Stomach smooth muscle (tissue), 2 donors: ENCODE results near the gene SARS1.

Source experiments
- H3K27ac ChIP-seq: one replicate; pipeline ENCODE4 v1.7.0; 2013; ENCODE audit warnings: mild to moderate bottlenecking, low read length, inconsistent platforms
- H3K27me3 ChIP-seq, 2 donors: one replicate each; pipeline ENCODE4 v1.7.0; 2013; ENCODE audit warnings: low read length in 2 of 2; ENCODE audit not compliant: insufficient read depth in 2 of 2, control insufficient read depth in 1 of 2
- H3K36me3 ChIP-seq, 2 donors: one replicate each; pipeline ENCODE4 v1.7.0; 2013; ENCODE audit warnings: low read length in 2 of 2; ENCODE audit not compliant: control insufficient read depth in 2 of 2, insufficient read depth in 2 of 2
- H3K4me1 ChIP-seq: one replicate; pipeline ENCODE4 v1.7.0; 2013; ENCODE audit warnings: low read length; ENCODE audit not compliant: control insufficient read depth, insufficient read depth
- H3K4me3 ChIP-seq, 2 donors: one replicate each; pipeline ENCODE4 v1.7.0; 2013; ENCODE audit warnings: low read length in 2 of 2
- H3K9ac ChIP-seq, 2 donors: one replicate each; pipeline ENCODE4 v1.7.0; 2013; ENCODE audit warnings: low read length in 2 of 2, mild to moderate bottlenecking in 1 of 2
- H3K9me3 ChIP-seq, 2 donors: one replicate each; pipeline ENCODE4 v1.7.0; 2013; ENCODE audit warnings: low read length in 2 of 2; ENCODE audit not compliant: control insufficient read depth in 2 of 2
- donor health status: healthy.
- donor health status: Pancreatic carcinoma.

Gene SARS1

GRCh38 chr1:109193653-109194590 lies 19.8 kb upstream of the SARS1 start:
- no peaks in the 10 kb centered on the region for H3K27me3 ChIP-seq
- H3K27ac ChIP-seq, result no peak overlapping the region
- peaks cover 11% of the 10 kb centered on the region for H3K4me1 ChIP-seq

GRCh38 chr1:109197158-109198042 lies 16.3 kb upstream of the SARS1 start:
- no peak overlapping the region for H3K4me3 ChIP-seq
- no peaks in the 10 kb centered on the region for H3K27me3 ChIP-seq
- no peaks in the 10 kb centered on the region for H3K9me3 ChIP-seq
- no peak overlapping the region for H3K9ac ChIP-seq
- no peak overlapping the region for H3K27ac ChIP-seq
- no peaks in the 10 kb centered on the region for H3K36me3 ChIP-seq
- peaks cover 11% of the 10 kb centered on the region for H3K4me1 ChIP-seq

More at GRCh38 chr1:109193653-109194590, 19.8 kb upstream of the SARS1 start:
- H3K4me3 ChIP-seq, result no peak overlapping the region
- no peaks in the 10 kb centered on the region for H3K9me3 ChIP-seq
- no peaks in the 10 kb centered on the region for H3K36me3 ChIP-seq
- no peak overlapping the region for H3K9ac ChIP-seq

GRCh38 chr1:109198043-109198695 lies 15.5 kb upstream of the SARS1 start:
- Histone ChIP-seq H3K27ac (no peak overlapping the region), H3K4me1 (peaks cover 11% of the 10 kb centered on the region), H3K27me3 (no peaks in the 10 kb centered on the region), H3K9me3 (no peaks in the 10 kb centered on the region), H3K9ac (no peak overlapping the region), H3K4me3 (no peak overlapping the region), H3K36me3 (no peaks in the 10 kb centered on the region)

- Histone ChIP-seq H3K36me3 (no peaks in the 10 kb centered on the region), H3K27me3 (no peaks in the 10 kb centered on the region), H3K4me1 (peaks cover 11% of the 10 kb centered on the region), H3K9ac (no peak overlapping the region), H3K9me3 (no peaks in the 10 kb centered on the region), H3K4me3 (no peak overlapping the region), H3K27ac (no peak overlapping the region)
Measured at GRCh38 chr1:109198745-109199144, 15.0 kb upstream of the SARS1 start.

GRCh38 chr1:109199710-109200109 lies 14.0 kb upstream of the SARS1 start:
- Histone ChIP-seq H3K27me3 (no peaks in the 10 kb centered on the region), H3K9ac (no peak overlapping the region), H3K4me3 (no peak overlapping the region), H3K36me3 (no peaks in the 10 kb centered on the region), H3K9me3 (no peaks in the 10 kb centered on the region), H3K4me1 (peaks cover 11% of the 10 kb centered on the region), H3K27ac (no peak overlapping the region)

GRCh38 chr1:109201123-109201703 lies 12.5 kb upstream of the SARS1 start:
- no peaks in the 10 kb centered on the region for H3K36me3 ChIP-seq
- no peak overlapping the region for H3K27ac ChIP-seq
- H3K9me3 ChIP-seq, result no peaks in the 10 kb centered on the region
- no peaks in the 10 kb centered on the region for H3K27me3 ChIP-seq
- H3K4me1 ChIP-seq, result peaks cover 11% of the 10 kb centered on the region
- H3K4me3 ChIP-seq, result no peak overlapping the region
- H3K9ac ChIP-seq, result no peak overlapping the region

GRCh38 chr1:109204484-109204883 lies 9.2 kb upstream of the SARS1 start:
- Histone ChIP-seq H3K36me3 (no peaks in the 10 kb centered on the region), H3K27me3 (no peaks in the 10 kb centered on the region), H3K4me1 (no peaks in the 10 kb centered on the region), H3K9ac (no peak overlapping the region), H3K27ac (no peak overlapping the region), H3K9me3 (no peaks in the 10 kb centered on the region), H3K4me3 (no peak overlapping the region)

- H3K27me3 ChIP-seq, result no peaks in the 10 kb centered on the region
- H3K27ac ChIP-seq, result no peak overlapping the region
- no peak overlapping the region for H3K4me3 ChIP-seq
- H3K9ac ChIP-seq, result no peak overlapping the region
- H3K4me1 ChIP-seq, result no peaks in the 10 kb centered on the region
- H3K9me3 ChIP-seq, result no peaks in the 10 kb centered on the region
- no peaks in the 10 kb centered on the region for H3K36me3 ChIP-seq
Measured at GRCh38 chr1:109206339-109206738, 7.4 kb upstream of the SARS1 start.

- Histone ChIP-seq H3K4me3 (no peak overlapping the region), H3K9ac (no peak overlapping the region), H3K4me1 (no peaks in the 10 kb centered on the region), H3K27ac (no peak overlapping the region), H3K9me3 (no peaks in the 10 kb centered on the region), H3K27me3 (no peaks in the 10 kb centered on the region), H3K36me3 (no peaks in the 10 kb centered on the region)
Measured at GRCh38 chr1:109207467-109208103, 6.1 kb upstream of the SARS1 start.

- Histone ChIP-seq H3K27me3 (no peaks in the 10 kb centered on the region), H3K27ac (no peak overlapping the region), H3K4me3 (no peak overlapping the region), H3K4me1 (peaks cover 2% of the 10 kb centered on the region), H3K36me3 (no peaks in the 10 kb centered on the region), H3K9ac (no peak overlapping the region), H3K9me3 (no peaks in the 10 kb centered on the region)
Measured at GRCh38 chr1:109208394-109208793, 5.3 kb upstream of the SARS1 start.
